NT2/D1 (cell line): Measurements from ENCODE around the gene SRP68.

Experiments used
- SUZ12 ChIP-seq: IDR thresholded peaks from 2 replicates; pipeline ENCODE4 v1.6.1; 2011; ENCODE audit not compliant: insufficient read length, insufficient read depth; ENCODE audit errors: extremely low read depth
- YY1 ChIP-seq: IDR thresholded peaks from 2 replicates; pipeline ENCODE4 v1.6.1; 2011; ENCODE audit not compliant: insufficient read length, insufficient read depth
- ZNF274 ChIP-seq: IDR thresholded peaks from 2 replicates; pipeline ENCODE4 v1.6.1; 2011; ENCODE audit warnings: mild to moderate bottlenecking, low read depth, low read length

- TF ChIP-seq SUZ12 (no peak), YY1 (no peak), ZNF274 (no peak)
Observed at GRCh38 chr17:76083536-76084182, 11.3 kb upstream of the SRP68 start.
